Ishikawa (cell line): ENCODE data around the gene HTR3B.

Experiments
- CEBPB ChIP-seq: IDR thresholded peaks from 2 replicates; pipeline ENCODE4 v1.6.1; 2012
- CREB1 ChIP-seq: IDR thresholded peaks from 2 replicates; pipeline ENCODE4 v1.6.1; 2012; ENCODE audit warnings: low read depth
- EGR1 ChIP-seq: IDR thresholded peaks from 2 replicates; pipeline ENCODE4 v1.6.1; 2012
- EP300 ChIP-seq: IDR thresholded peaks from 2 replicates; pipeline ENCODE4 v1.6.1; 2012; ENCODE audit warnings: borderline replicate concordance
- FOXM1 ChIP-seq: IDR thresholded peaks from 2 replicates; pipeline ENCODE4 v1.6.1; 2012; ENCODE audit warnings: low read depth, borderline replicate concordance
- NFIC ChIP-seq: IDR thresholded peaks from 2 replicates; pipeline ENCODE4 v1.6.1; 2012
- RAD21 ChIP-seq: IDR thresholded peaks from 2 replicates; pipeline ENCODE4 v1.6.1; 2012; ENCODE audit warnings: low read depth
- TAF1 ChIP-seq: IDR thresholded peaks from 2 replicates; pipeline ENCODE4 v1.6.1; 2012; ENCODE audit warnings: low read depth, mild to moderate bottlenecking
- TCF12 ChIP-seq: IDR thresholded peaks from 2 replicates; pipeline ENCODE4 v1.6.1; 2012; ENCODE audit warnings: low read depth
- TEAD4 ChIP-seq: IDR thresholded peaks from 2 replicates; pipeline ENCODE4 v1.6.1; 2012
- YY1 ChIP-seq: IDR thresholded peaks from 2 replicates; pipeline ENCODE4 v1.6.1; 2012; ENCODE audit warnings: low read depth
- ZBTB7A ChIP-seq: IDR thresholded peaks from 2 replicates; pipeline ENCODE4 v1.6.1; 2012; ENCODE audit warnings: low read depth
- TF ChIP-seq, protein P1 (sequence below): IDR thresholded peaks from 2 replicates; pipeline ENCODE4 v1.6.1; 2012
- TF ChIP-seq, protein P2 (sequence below): IDR thresholded peaks from 2 replicates; pipeline ENCODE4 v1.6.1; 2012; ENCODE audit warnings: low read depth, mild to moderate bottlenecking
- TF ChIP-seq, protein P3 (sequence below): IDR thresholded peaks from 2 replicates; pipeline ENCODE4 v1.6.1; 2012

HTR3B gene

DNA sequence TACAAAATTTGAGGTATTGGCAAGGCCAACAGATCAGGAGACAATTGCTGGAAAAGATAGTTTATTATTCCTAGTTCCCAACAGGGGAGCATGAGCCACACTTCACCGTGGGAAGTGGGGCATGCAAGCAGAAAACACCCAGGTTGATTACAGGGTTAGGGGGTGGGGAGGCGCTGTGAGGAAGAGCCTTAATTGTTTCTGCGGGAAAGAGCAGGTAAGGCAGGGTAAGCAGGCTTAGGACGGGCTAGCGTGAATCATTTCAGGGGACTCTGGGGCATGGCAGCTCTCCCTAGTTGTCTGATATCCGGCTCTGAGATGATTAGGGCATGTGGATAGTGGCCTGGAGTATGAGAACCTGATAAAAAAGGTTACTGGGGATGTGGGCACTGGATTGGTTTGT lies 49.6 kb downstream of the HTR3B start:
- TF ChIP-seq ZBTB7A (no peak), YY1 (no peak), CREB1 (no peak), CEBPB (no peak), RAD21 (no peak), FOXM1 (no peak), TCF12 (no peak), NFIC (no peak), TEAD4 (no peak)
- TF ChIP-seq, protein P1, sequence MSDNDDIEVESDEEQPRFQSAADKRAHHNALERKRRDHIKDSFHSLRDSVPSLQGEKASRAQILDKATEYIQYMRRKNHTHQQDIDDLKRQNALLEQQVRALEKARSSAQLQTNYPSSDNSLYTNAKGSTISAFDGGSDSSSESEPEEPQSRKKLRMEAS, result no peak

DNA sequence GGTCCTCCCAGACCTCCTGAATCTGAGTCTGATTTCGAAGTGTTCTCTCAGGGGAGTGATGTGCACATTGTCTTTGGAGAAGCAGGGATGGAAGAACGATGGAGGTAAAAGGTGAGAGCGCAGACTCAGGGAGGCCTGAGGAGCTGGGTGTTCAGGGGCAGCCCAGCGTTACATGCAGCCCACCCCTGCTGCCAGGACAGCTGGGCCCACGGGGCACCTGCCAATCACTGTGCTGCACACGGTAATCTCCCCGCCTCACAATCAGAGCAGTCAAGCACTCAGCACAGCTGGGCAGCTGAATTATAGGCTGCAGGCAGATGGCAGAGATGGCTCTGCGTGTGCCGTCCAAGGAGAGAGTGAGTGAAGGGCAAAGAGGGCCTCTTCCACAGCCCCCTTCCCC lies 52.4 kb downstream of the HTR3B start:
- no peak for TF ChIP-seq FOXM1
- TF ChIP-seq, protein P1, result no peak
- TF ChIP-seq TCF12, result no peak
- TF ChIP-seq EGR1, result no peak
- TF ChIP-seq, protein P2, sequence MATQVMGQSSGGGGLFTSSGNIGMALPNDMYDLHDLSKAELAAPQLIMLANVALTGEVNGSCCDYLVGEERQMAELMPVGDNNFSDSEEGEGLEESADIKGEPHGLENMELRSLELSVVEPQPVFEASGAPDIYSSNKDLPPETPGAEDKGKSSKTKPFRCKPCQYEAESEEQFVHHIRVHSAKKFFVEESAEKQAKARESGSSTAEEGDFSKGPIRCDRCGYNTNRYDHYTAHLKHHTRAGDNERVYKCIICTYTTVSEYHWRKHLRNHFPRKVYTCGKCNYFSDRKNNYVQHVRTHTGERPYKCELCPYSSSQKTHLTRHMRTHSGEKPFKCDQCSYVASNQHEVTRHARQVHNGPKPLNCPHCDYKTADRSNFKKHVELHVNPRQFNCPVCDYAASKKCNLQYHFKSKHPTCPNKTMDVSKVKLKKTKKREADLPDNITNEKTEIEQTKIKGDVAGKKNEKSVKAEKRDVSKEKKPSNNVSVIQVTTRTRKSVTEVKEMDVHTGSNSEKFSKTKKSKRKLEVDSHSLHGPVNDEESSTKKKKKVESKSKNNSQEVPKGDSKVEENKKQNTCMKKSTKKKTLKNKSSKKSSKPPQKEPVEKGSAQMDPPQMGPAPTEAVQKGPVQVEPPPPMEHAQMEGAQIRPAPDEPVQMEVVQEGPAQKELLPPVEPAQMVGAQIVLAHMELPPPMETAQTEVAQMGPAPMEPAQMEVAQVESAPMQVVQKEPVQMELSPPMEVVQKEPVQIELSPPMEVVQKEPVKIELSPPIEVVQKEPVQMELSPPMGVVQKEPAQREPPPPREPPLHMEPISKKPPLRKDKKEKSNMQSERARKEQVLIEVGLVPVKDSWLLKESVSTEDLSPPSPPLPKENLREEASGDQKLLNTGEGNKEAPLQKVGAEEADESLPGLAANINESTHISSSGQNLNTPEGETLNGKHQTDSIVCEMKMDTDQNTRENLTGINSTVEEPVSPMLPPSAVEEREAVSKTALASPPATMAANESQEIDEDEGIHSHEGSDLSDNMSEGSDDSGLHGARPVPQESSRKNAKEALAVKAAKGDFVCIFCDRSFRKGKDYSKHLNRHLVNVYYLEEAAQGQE, result no peak
- TF ChIP-seq, protein P3, sequence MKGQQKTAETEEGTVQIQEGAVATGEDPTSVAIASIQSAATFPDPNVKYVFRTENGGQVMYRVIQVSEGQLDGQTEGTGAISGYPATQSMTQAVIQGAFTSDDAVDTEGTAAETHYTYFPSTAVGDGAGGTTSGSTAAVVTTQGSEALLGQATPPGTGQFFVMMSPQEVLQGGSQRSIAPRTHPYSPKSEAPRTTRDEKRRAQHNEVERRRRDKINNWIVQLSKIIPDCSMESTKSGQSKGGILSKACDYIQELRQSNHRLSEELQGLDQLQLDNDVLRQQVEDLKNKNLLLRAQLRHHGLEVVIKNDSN, result no peak

DNA sequence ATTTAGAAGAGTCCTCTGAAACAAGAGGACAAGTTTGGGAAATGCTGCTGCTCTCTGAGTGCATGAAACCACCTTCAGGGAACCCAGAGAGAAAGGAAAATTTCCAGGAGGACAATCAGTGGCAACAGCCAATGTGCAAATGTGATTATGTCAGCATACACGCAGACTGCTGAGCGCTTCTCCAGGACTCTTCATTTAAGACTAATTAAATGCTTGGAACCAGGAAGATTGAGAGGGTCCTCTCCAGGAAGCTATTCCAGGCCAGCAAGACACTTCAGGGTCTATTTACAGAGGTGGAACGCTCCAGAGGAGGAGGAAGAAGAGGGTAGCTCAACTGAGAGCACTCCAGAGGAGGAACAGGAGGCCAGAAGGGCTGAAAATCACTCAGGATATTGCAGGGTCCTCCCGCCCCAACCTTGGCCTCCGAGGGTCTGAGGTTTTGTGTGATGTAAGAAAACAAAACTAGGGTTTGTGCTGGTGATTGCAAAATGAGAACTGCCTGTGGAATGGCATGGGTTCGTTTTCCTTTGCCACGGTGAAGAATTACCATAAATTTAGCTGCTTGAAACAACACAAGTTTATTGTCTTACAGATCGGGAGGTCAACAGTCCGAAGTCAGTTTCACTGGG lies 56.2 kb downstream of the HTR3B start:
- TF ChIP-seq TCF12 (no peak), TAF1 (no peak), CREB1 (no peak), CEBPB (no peak), EP300 (no peak)
- TF ChIP-seq, protein P2, result no peak
- TF ChIP-seq, protein P1, result no peak

DNA sequence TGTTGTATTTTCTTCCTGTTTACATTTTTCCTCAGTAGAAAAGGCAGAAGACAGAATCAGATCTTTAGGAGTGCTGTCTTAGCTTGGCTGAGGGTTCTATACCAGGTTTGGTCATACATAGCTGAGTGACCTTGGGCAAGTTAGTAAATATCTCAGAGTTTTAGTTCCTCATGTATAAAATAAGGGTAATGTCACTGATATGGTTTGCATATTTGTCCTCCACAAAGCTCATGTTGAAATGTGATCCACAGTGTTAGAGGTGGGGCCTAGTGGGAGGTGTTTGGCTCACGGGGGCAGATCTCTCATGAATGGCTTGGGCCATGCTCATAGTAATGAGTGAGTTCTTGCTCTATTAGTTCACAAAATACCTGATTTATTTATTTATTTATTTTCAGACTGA lies 62.8 kb downstream of the HTR3B start:
- TF ChIP-seq EGR1 (no peak), EP300 (no peak), FOXM1 (no peak), YY1 (no peak), NFIC (no peak), TAF1 (no peak), RAD21 (no peak), TCF12 (no peak), CEBPB (no peak)
- TF ChIP-seq, protein P3, result no peak
- TF ChIP-seq, protein P2, result no peak
